Trophoblast cell (in vitro differentiated cells and primary cell): Measurements from ENCODE around the gene SPSB2.

Experiments used
- DNase-seq, 2 donors: peaks; one replicate each; pipeline ENCODE4 v3.0.0-alpha.2; 2016
- H2AFZ ChIP-seq: 2 replicates; pipeline ENCODE4 v1.6.1; 2013; ENCODE audit warnings: low read length, moderate library complexity, mild to moderate bottlenecking; ENCODE audit not compliant: insufficient read depth, poor library complexity
- H2AK5ac ChIP-seq: 2 replicates; pipeline ENCODE4 v1.6.1; 2013; ENCODE audit warnings: mild to moderate bottlenecking, low read length
- H2BK120ac ChIP-seq: 2 replicates; pipeline ENCODE4 v1.6.1; 2013; ENCODE audit warnings: low read length, mild to moderate bottlenecking, moderate library complexity; ENCODE audit not compliant: insufficient read depth, poor library complexity
- H2BK12ac ChIP-seq: 2 replicates; pipeline ENCODE4 v1.6.1; 2013; ENCODE audit warnings: mild to moderate bottlenecking, low read length, moderate library complexity
- H2BK5ac ChIP-seq: 2 replicates; pipeline ENCODE4 v1.6.1; 2013; ENCODE audit warnings: low read length, low read depth, moderate library complexity, mild to moderate bottlenecking; ENCODE audit not compliant: poor library complexity
- H3K14ac ChIP-seq: 2 replicates; pipeline ENCODE4 v1.6.1; 2013; ENCODE audit warnings: mild to moderate bottlenecking, low read length
- H3K18ac ChIP-seq: 2 replicates; pipeline ENCODE4 v1.6.1; 2013; ENCODE audit warnings: mild to moderate bottlenecking, low read length
- H3K23ac ChIP-seq: 2 replicates; pipeline ENCODE4 v1.6.1; 2013; ENCODE audit warnings: low read length
- H3K27ac ChIP-seq: 2 replicates; pipeline ENCODE4 v1.5.1; 2013; ENCODE audit warnings: low read depth, mild to moderate bottlenecking, inconsistent platforms, low read length, moderate library complexity
- H3K27me3 ChIP-seq: 2 replicates; pipeline ENCODE4 v1.6.1; 2013; ENCODE audit warnings: inconsistent platforms, mild to moderate bottlenecking, low read length, moderate library complexity; ENCODE audit not compliant: insufficient read depth
- H3K36me3 ChIP-seq, 2 experiments: 1 replicate in 1 of 2; 2 replicates in 1 of 2; pipeline ENCODE4 v1.6.1; 2013; ENCODE audit warnings: low read length in 2 of 2, mild to moderate bottlenecking in 2 of 2, moderate library complexity in 1 of 2; ENCODE audit not compliant: insufficient read depth in 2 of 2, control insufficient read depth in 1 of 2
- H3K4ac ChIP-seq: 2 replicates; pipeline ENCODE4 v1.6.1; 2013; ENCODE audit warnings: low read depth, mild to moderate bottlenecking, low read length, moderate library complexity
- H3K4me1 ChIP-seq, 2 experiments: 1 replicate in 1 of 2; 2 replicates in 1 of 2; pipeline ENCODE4 v1.6.1; 2013; ENCODE audit warnings: low read length in 2 of 2, mild to moderate bottlenecking in 2 of 2, moderate library complexity in 1 of 2; ENCODE audit not compliant: insufficient read depth in 2 of 2, control insufficient read depth in 1 of 2
- H3K4me2 ChIP-seq: 2 replicates; pipeline ENCODE4 v1.6.1; 2013; ENCODE audit warnings: inconsistent platforms, mild to moderate bottlenecking, low read length, moderate library complexity
- H3K4me3 ChIP-seq: 2 replicates; pipeline ENCODE4 v1.5.1; 2013; ENCODE audit warnings: mild to moderate bottlenecking, low read depth, low read length, inconsistent platforms
- H3K79me1 ChIP-seq: one replicate; pipeline ENCODE4 v1.6.1; 2013; ENCODE audit warnings: low read length
- H3K79me2 ChIP-seq: 2 replicates; pipeline ENCODE4 v1.6.1; 2013; ENCODE audit warnings: low read length, mild to moderate bottlenecking; ENCODE audit not compliant: control insufficient read depth, insufficient read depth, poor library complexity
- H3K9ac ChIP-seq: 2 replicates; pipeline ENCODE4 v1.6.1; 2013; ENCODE audit warnings: mild to moderate bottlenecking, low read length
- H3K9me3 ChIP-seq: 2 replicates; pipeline ENCODE4 v1.6.1; 2013; ENCODE audit warnings: low read depth, mild to moderate bottlenecking, control low read depth, inconsistent platforms, low read length; ENCODE audit not compliant: insufficient read depth
- H4K12ac ChIP-seq: 2 replicates; pipeline ENCODE4 v1.6.1; 2013; ENCODE audit warnings: low read depth, mild to moderate bottlenecking, low read length, moderate library complexity
- H4K8ac ChIP-seq: 2 replicates; pipeline ENCODE4 v1.6.1; 2013; ENCODE audit warnings: low read depth, mild to moderate bottlenecking, low read length, moderate library complexity
- H4K91ac ChIP-seq: one replicate; pipeline ENCODE4 v1.6.1; 2013; ENCODE audit warnings: low read depth, mild to moderate bottlenecking, low read length, moderate library complexity
- WGBS: extraction: QIAGEN DNeasy Blood & Tissue Kit; methylation state at CpG from one replicate; pipeline ENCODE4 v1.1.7; 2013; ENCODE audit warnings: missing lambda C conversion rate; ENCODE audit not compliant: insufficient read length, insufficient coverage; ENCODE audit errors: extremely low coverage; 5-methylcytosine and 5-hydroxymethylcytosine counted together

SPSB2 gene

GRCh38 chr12:6849976-6850560 lies 23.0 kb downstream of the SPSB2 start:
- Histone ChIP-seq H3K14ac (no peak overlapping the region), H4K91ac (no peak overlapping the region), H3K23ac (no peak overlapping the region), H3K36me3 (peaks cover 26 to 38% of the 10 kb centered on the region in 2 experiments), H3K4me3 (peak overlapping the region; percentile 75), H2AFZ (no peak overlapping the region), H2BK12ac (no peak overlapping the region), H4K12ac (no peak overlapping the region), H3K9ac (peak overlapping the region; percentile 69), H3K79me2 (peaks cover 4% of the 10 kb centered on the region), H2AK5ac (no peak overlapping the region), H3K4me2 (peak overlapping the region; percentile 74), H3K27me3 (no peaks in the 10 kb centered on the region), H2BK5ac (no peak overlapping the region), H4K8ac (no peak overlapping the region), H3K79me1 (peaks cover 5% of the 10 kb centered on the region), H3K9me3 (no peaks in the 10 kb centered on the region), H3K27ac (no peak overlapping the region), H3K18ac (no peak overlapping the region), H3K4me1 (peaks cover 14 to 15% of the 10 kb centered on the region in 2 experiments), H2BK120ac (no peak overlapping the region), H3K4ac (peak overlapping the region; percentile 13)
- no peak for DNase-seq
- WGBS = no CpG with 5 or more reads among the region's 10 CpGs

DNA sequence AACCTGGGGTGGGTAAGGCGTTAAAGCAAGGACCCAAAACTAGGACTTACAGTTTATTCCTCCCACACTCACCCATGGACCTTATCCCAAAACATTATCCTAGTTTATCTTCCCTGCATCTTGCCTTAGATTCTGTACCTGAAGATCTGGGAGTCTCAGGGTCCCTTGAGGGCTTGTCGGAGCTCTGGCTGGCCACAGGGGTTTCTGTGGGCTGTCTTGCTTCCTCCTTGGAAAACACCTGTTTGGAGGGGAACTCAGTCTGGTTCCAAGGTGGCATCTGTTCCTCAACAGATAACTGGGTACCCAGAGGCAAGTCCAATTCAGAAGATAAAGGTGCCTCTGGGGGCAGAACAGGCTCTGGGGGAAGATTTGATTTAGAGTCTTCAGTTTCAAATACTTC lies 23.7 kb downstream of the SPSB2 start:
- H3K79me2 ChIP-seq = peaks cover 4% of the 10 kb centered on the region
- H3K4me2 ChIP-seq = no peak overlapping the region
- no peak overlapping the region for H4K12ac ChIP-seq
- peaks cover 5% of the 10 kb centered on the region for H3K79me1 ChIP-seq
- no peak overlapping the region for H3K4me3 ChIP-seq
- no peaks in the 10 kb centered on the region for H3K27me3 ChIP-seq
- H3K9ac ChIP-seq = no peak overlapping the region
- WGBS = no CpG with 5 or more reads among the region's 2 CpGs
- H2BK12ac ChIP-seq = no peak overlapping the region
- no peak overlapping the region for H4K91ac ChIP-seq
- no peak for DNase-seq
- H3K9me3 ChIP-seq = no peaks in the 10 kb centered on the region
- peaks cover 14 to 15% of the 10 kb centered on the region in 2 experiments for H3K4me1 ChIP-seq
- no peak overlapping the region for H2AK5ac ChIP-seq
- H3K36me3 ChIP-seq = peaks cover 26 to 40% of the 10 kb centered on the region in 2 experiments
- no peak overlapping the region for H3K23ac ChIP-seq
- H4K8ac ChIP-seq = no peak overlapping the region
- H2BK5ac ChIP-seq = no peak overlapping the region
- no peak overlapping the region for H3K14ac ChIP-seq
- no peak overlapping the region for H3K4ac ChIP-seq
- no peak overlapping the region for H2BK120ac ChIP-seq
- no peak overlapping the region for H3K27ac ChIP-seq
- H2AFZ ChIP-seq = no peak overlapping the region
- no peak overlapping the region for H3K18ac ChIP-seq

DNA sequence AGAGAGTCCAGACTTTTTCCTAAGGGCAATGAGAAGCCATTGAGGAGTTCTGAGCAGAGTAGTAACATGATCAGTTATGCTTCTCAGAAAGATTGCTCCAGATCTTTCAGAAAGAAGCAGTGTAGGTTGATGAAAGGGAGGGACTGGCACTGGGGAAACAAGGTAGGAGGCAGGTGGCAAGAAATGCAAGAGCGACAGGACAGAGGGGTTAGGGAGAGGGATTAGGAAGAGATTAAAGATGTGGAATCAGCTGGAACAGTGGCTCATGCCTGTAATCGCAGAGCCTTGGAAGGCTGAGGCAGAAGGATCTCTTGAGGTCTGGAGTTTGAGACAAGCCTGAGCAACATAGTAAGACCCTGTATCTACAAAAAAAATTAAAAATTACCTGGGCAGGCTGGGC lies 25.4 kb downstream of the SPSB2 start:
- no peak overlapping the region for H3K14ac ChIP-seq

DNA sequence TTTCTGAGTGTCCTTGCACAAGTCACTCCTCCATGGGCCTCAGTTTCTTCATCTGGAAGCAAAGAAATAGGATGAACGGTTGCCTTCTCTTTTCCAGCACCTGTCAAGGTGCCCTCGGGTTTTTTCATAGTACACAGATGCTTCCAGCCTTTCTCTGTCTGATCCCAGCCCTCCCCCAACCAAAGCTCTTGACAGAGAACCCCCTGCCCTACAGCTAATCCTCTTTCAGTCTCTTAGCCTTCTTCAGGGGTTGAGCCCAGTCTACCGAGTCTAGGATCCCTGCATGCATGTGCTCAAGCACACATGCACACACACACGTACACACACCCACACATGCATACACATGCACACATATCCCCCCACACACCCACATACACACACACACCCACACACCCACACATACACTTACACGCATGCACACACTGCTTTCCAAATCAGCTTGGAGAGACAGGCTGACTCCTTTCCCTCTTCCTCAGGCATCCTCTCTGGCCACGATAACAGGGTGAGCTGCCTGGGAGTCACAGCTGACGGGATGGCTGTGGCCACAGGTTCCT lies 26.7 kb downstream of the SPSB2 start:
- H2BK120ac ChIP-seq = no peak overlapping the region
- WGBS = no CpG with 5 or more reads among the region's 7 CpGs
- peaks cover 26 to 49% of the 10 kb centered on the region in 2 experiments for H3K36me3 ChIP-seq
- H3K9ac ChIP-seq = no peak overlapping the region
- H4K12ac ChIP-seq = no peak overlapping the region
- no peaks in the 10 kb centered on the region for H3K27me3 ChIP-seq
- H3K4me1 ChIP-seq = peaks cover 9 to 10% of the 10 kb centered on the region in 2 experiments
- H3K14ac ChIP-seq = no peak overlapping the region
- no peak overlapping the region for H4K8ac ChIP-seq
- no peak overlapping the region for H2BK5ac ChIP-seq
- no peak overlapping the region for H2AK5ac ChIP-seq
- no peaks in the 10 kb centered on the region for H3K9me3 ChIP-seq
- H3K79me2 ChIP-seq = no peaks in the 10 kb centered on the region
- no peak overlapping the region for H3K4me2 ChIP-seq
- H3K4ac ChIP-seq = no peak overlapping the region
- H2AFZ ChIP-seq = no peak overlapping the region
- DNase-seq = no peak
- no peaks in the 10 kb centered on the region for H3K79me1 ChIP-seq
- H2BK12ac ChIP-seq = no peak overlapping the region
- no peak overlapping the region for H3K18ac ChIP-seq
- H4K91ac ChIP-seq = no peak overlapping the region
- H3K23ac ChIP-seq = no peak overlapping the region
- no peak overlapping the region for H3K27ac ChIP-seq
- H3K4me3 ChIP-seq = no peak overlapping the region

More for the DNA sequence above, 25.4 kb downstream of the SPSB2 start:
- peaks cover 3% of the 10 kb centered on the region for H3K79me1 ChIP-seq
- H4K8ac ChIP-seq = no peak overlapping the region
- no peak overlapping the region for H2BK12ac ChIP-seq
- H3K36me3 ChIP-seq = peaks cover 26 to 49% of the 10 kb centered on the region in 2 experiments
- H3K4ac ChIP-seq = no peak overlapping the region
- no peak overlapping the region for H3K4me3 ChIP-seq
- no peak overlapping the region for H2AFZ ChIP-seq
- no peak overlapping the region for H4K91ac ChIP-seq
- no peak overlapping the region for H3K23ac ChIP-seq
- H2AK5ac ChIP-seq = no peak overlapping the region
- H3K9ac ChIP-seq = no peak overlapping the region
- H3K4me1 ChIP-seq = peaks cover 9 to 10% of the 10 kb centered on the region in 2 experiments
- H3K9me3 ChIP-seq = no peaks in the 10 kb centered on the region
- no peak overlapping the region for H3K18ac ChIP-seq
- H3K27me3 ChIP-seq = no peaks in the 10 kb centered on the region
- H2BK5ac ChIP-seq = no peak overlapping the region
- no peak overlapping the region for H3K27ac ChIP-seq
- H2BK120ac ChIP-seq = no peak overlapping the region
- no peak overlapping the region for H4K12ac ChIP-seq
- peaks cover 1% of the 10 kb centered on the region for H3K79me2 ChIP-seq
- DNase-seq = no peak
- H3K4me2 ChIP-seq = no peak overlapping the region
- WGBS = no CpG with 5 or more reads among the region's 2 CpGs
